Central memory CD8-positive, alpha-beta T cell (primary cell): ENCODE data around the gene POP5.

ENCODE experiments used
- ATAC-seq: fragments of 150-1000 bp; cut with Tn5 transposase; replicated peaks from 2 replicates; pipeline ENCODE4 v1.10.0; 2022; ENCODE audit warnings: mild to moderate bottlenecking, moderate FRiP score, moderate number of reproducible peaks; ENCODE audit not compliant: poor library complexity, severe bottlenecking; ENCODE audit errors: extremely low read depth
- DNase-seq, 2 donors: peaks; one replicate each; pipeline ENCODE4 v3.0.0; 2021; ENCODE audit warnings: low spot score in 2 of 2
- H3K27ac Mint-ChIP-seq: one replicate; pipeline ENCODE4 v1.8.0; 2022; ENCODE audit warnings: low read depth, mild to moderate bottlenecking, moderate library complexity, mixed read lengths
- H3K27me3 Mint-ChIP-seq: one replicate; pipeline ENCODE4 v1.8.0; 2022; ENCODE audit warnings: mixed read lengths
- H3K36me3 Mint-ChIP-seq: one replicate; pipeline ENCODE4 v1.8.0; 2022; ENCODE audit warnings: mild to moderate bottlenecking, moderate library complexity, mixed read lengths; ENCODE audit not compliant: insufficient read depth
- H3K4me1 Mint-ChIP-seq: one replicate; pipeline ENCODE4 v1.8.0; 2022; ENCODE audit warnings: mixed read lengths
- H3K4me3 Mint-ChIP-seq: one replicate; pipeline ENCODE4 v1.8.0; 2022; ENCODE audit warnings: mild to moderate bottlenecking, moderate library complexity, mixed read lengths
- H3K9me3 Mint-ChIP-seq: one replicate; pipeline ENCODE4 v1.8.0; 2022; ENCODE audit warnings: mixed read lengths

The POP5 gene

GRCh38 chr12:120528861-120529525 lies 52.2 kb downstream of the POP5 start, which contains the start of gene COQ5:
Gene COQ5 (minus strand): TSS chr12:120529158. CDS start chr12:120529141, 17 bp downstream.
- ATAC-seq (peak; percentile 88), DNase-seq (peak; percentile 67 to 74)
- Mint-ChIP-seq H3K36me3 (peaks cover 10% of the 10 kb centered on the region), H3K27me3 (no peaks in the 10 kb centered on the region), H3K27ac (peak within 1 kb of the TSS; percentile 98), H3K4me1 (peaks cover 13% of the 10 kb centered on the region), H3K9me3 (no peaks in the 10 kb centered on the region), H3K4me3 (peak within 1 kb of the TSS; percentile 100)
